SK-N-SH (cell line): ENCODE measurements around the gene PXMP2.

Experiments
- EP300 ChIP-seq, 2 experiments: IDR thresholded peaks; 2 replicates each; pipeline versions ENCODE4 v1.4.0 to v1.6.1; 2012; ENCODE audit warnings: borderline replicate concordance in 1 of 2, low read depth in 1 of 2, low read length in 1 of 2
- FOXM1 ChIP-seq: IDR thresholded peaks from 2 replicates; pipeline ENCODE4 v1.4.0; 2012; ENCODE audit warnings: low read depth, mild to moderate bottlenecking
- JUND ChIP-seq: IDR thresholded peaks from 2 replicates; pipeline ENCODE4 v1.4.0; 2012
- MEF2A ChIP-seq: IDR thresholded peaks from 2 replicates; pipeline ENCODE4 v1.4.0; 2012; ENCODE audit warnings: low read depth, borderline replicate concordance
- NRF1 ChIP-seq: IDR thresholded peaks from 2 replicates; pipeline ENCODE4 v1.6.1; 2012; ENCODE audit warnings: low read depth, mild to moderate bottlenecking, low read length
- RAD21 ChIP-seq: IDR thresholded peaks from 2 replicates; pipeline ENCODE4 v1.6.1; 2012; ENCODE audit warnings: mild to moderate bottlenecking, low read length
- TCF12 ChIP-seq: IDR thresholded peaks from 2 replicates; pipeline ENCODE4 v1.4.0; 2012
- TEAD4 ChIP-seq: IDR thresholded peaks from 2 replicates; pipeline ENCODE4 v1.4.0; 2012; ENCODE audit warnings: mild to moderate bottlenecking, borderline replicate concordance; ENCODE audit not compliant: insufficient read depth
- YY1 ChIP-seq: IDR thresholded peaks from 2 replicates; pipeline ENCODE4 v1.4.0; 2012; ENCODE audit warnings: low read depth, mild to moderate bottlenecking
- TF ChIP-seq, protein P1 (sequence below): IDR thresholded peaks from 2 replicates; pipeline ENCODE4 v1.4.0; 2012; ENCODE audit warnings: low read depth
- TF ChIP-seq, protein P2 (sequence below): fragments of 200-600 bp; sonication (generic); IDR thresholded peaks from 2 replicates; pipeline ENCODE4 v1.6.1; 2017; ENCODE audit warnings: antibody characterized with exemption, mild to moderate bottlenecking, moderate library complexity
- TF ChIP-seq, protein P3 (sequence below): IDR thresholded peaks from 2 replicates; pipeline ENCODE4 v1.4.0; 2012; ENCODE audit warnings: low read depth, borderline replicate concordance

DNA sequence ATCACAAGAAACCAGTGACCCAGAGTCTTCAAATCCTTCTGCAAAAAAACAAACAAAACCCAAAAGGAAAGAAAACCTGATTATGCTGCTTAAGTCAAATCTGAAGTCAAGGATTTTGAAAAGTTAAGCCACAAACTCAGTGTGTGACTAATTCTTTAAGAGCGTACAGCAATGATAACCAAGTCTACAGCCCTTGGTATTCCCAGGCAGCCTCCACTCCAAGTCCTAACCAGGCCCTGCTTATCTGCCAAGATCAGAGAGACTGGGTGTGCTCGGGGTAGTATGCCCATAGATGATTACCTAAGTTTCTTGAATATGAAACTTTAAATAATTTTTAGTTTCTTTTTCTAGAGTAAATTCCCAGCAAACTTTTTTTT is 36.4 kb downstream of the PXMP2 start:
- TF ChIP-seq YY1: no peak
- TF ChIP-seq TCF12: no peak
- no peak for TF ChIP-seq JUND
- no peak for TF ChIP-seq EP300 (IDR thresholded peaks at IDR 0.05; ENCODE audit: borderline replicate concordance in 1 of 2, low read depth in 1 of 2, low read length in 1 of 2)
- TF ChIP-seq, protein P1, sequence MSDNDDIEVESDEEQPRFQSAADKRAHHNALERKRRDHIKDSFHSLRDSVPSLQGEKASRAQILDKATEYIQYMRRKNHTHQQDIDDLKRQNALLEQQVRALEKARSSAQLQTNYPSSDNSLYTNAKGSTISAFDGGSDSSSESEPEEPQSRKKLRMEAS: no peak
- TF ChIP-seq, protein P2, sequence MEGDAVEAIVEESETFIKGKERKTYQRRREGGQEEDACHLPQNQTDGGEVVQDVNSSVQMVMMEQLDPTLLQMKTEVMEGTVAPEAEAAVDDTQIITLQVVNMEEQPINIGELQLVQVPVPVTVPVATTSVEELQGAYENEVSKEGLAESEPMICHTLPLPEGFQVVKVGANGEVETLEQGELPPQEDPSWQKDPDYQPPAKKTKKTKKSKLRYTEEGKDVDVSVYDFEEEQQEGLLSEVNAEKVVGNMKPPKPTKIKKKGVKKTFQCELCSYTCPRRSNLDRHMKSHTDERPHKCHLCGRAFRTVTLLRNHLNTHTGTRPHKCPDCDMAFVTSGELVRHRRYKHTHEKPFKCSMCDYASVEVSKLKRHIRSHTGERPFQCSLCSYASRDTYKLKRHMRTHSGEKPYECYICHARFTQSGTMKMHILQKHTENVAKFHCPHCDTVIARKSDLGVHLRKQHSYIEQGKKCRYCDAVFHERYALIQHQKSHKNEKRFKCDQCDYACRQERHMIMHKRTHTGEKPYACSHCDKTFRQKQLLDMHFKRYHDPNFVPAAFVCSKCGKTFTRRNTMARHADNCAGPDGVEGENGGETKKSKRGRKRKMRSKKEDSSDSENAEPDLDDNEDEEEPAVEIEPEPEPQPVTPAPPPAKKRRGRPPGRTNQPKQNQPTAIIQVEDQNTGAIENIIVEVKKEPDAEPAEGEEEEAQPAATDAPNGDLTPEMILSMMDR: no peak
- TF ChIP-seq RAD21: no peak
- TF ChIP-seq NRF1: no peak
- no peak for TF ChIP-seq FOXM1
- TF ChIP-seq MEF2A: no peak
- TF ChIP-seq, protein P3, sequence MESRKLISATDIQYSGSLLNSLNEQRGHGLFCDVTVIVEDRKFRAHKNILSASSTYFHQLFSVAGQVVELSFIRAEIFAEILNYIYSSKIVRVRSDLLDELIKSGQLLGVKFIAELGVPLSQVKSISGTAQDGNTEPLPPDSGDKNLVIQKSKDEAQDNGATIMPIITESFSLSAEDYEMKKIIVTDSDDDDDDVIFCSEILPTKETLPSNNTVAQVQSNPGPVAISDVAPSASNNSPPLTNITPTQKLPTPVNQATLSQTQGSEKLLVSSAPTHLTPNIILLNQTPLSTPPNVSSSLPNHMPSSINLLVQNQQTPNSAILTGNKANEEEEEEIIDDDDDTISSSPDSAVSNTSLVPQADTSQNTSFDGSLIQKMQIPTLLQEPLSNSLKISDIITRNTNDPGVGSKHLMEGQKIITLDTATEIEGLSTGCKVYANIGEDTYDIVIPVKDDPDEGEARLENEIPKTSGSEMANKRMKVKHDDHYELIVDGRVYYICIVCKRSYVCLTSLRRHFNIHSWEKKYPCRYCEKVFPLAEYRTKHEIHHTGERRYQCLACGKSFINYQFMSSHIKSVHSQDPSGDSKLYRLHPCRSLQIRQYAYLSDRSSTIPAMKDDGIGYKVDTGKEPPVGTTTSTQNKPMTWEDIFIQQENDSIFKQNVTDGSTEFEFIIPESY: no peak
- TF ChIP-seq TEAD4: no peak
